Thyroid gland (tissue), 4 donors: ENCODE data around the gene TMIGD3. TPM values are rescaled to one million over a fixed set of nuclear protein-coding genes. Genes with fewer than 3 reads are reported as not detected.
"Not testable (repeated sequence)": the region's sequence is repeated elsewhere in the genome, so short reads cannot be mapped to it uniquely, and the experiment has no call there.

ENCODE experiments used
- DNase-seq, 2 donors: peaks; one replicate each; pipeline ENCODE4 v3.0.0-alpha.2; 2019
- H3K27ac ChIP-seq, 3 donors: fragments of 200-600 bp; sonication (generic); 1 replicate in 2 of 3; 2 replicates in 1 of 3; pipeline ENCODE4 v1.5.1; 2016 to 2019; ENCODE audit warnings: mild to moderate bottlenecking in 1 of 3, moderate library complexity in 1 of 3
- H3K27me3 ChIP-seq: fragments of 200-600 bp; sonication (generic); one replicate; pipeline ENCODE4 v1.5.1; 2019
- H3K36me3 ChIP-seq, 2 donors: fragments of 200-600 bp; sonication (generic); one replicate each; pipeline ENCODE4 v1.5.1; 2016 to 2019
- H3K4me1 ChIP-seq, 2 donors: fragments of 200-600 bp; sonication (generic); one replicate each; pipeline ENCODE4 v1.5.1; 2017 to 2019
- H3K4me3 ChIP-seq, 3 donors: fragments of 200-600 bp; sonication (generic); replicated peaks in 1 of 3; 1 replicate in 2 of 3; 2 replicates in 1 of 3; pipeline ENCODE4 v1.5.1; 2016; ENCODE audit warnings: mild to moderate bottlenecking in 1 of 3
- H3K9me3 ChIP-seq: fragments of 200-600 bp; sonication (generic); one replicate; pipeline ENCODE4 v1.5.1; 2017
- CTCF ChIP-seq, 6 experiments: fragments of 200-600 bp in 3 of 6; fragments of 450-650 bp in 3 of 6; sonication (generic) in 3 of 6; IDR thresholded peaks; one replicate each; pipeline ENCODE4 v1.5.1; 2016 to 2019; ENCODE audit warnings: antibody characterized with exemption in 6 of 6, mild to moderate bottlenecking in 2 of 6, inconsistent platforms in 1 of 6, moderate library complexity in 1 of 6
- POLR2A ChIP-seq, 2 donors: fragments of 450-650 bp; IDR thresholded peaks; one replicate each; pipeline ENCODE4 v1.6.1; 2017; ENCODE audit warnings: antibody characterized with exemption in 2 of 2, mild to moderate bottlenecking in 2 of 2, moderate library complexity in 1 of 2
- WGBS, 2 donors: methylation state at CpG; one replicate each; pipeline ENCODE4 v1.1.5; 2017; 5-methylcytosine and 5-hydroxymethylcytosine counted together
- intact Hi-C: fragments of 100-400 bp; cut with DNase I; formaldehyde crosslinking; loops from one replicate; pipeline ENCODE4 v1.15.1; 2023
- total RNA-seq, 4 donors: library from RNA; depleted of rRNA; stranded (reverse); fragments of >200 nt; gene quantifications; one replicate each; pipeline ENCODE4 v1.2.3, GENCODE V29; 2016

The TMIGD3 gene
- 1 to 10 TPM in 1 of 4 donors, under 1 TPM in 1, not detected in 2; 0.89 to 8.7 TPM for total RNA-seq

- no peak for DNase-seq
- intact Hi-C loops: no loop called here
- Histone ChIP-seq H3K4me3 (no peak within 1 kb of the TSS), H3K27ac (no peak within 1 kb of the TSS), H3K4me1 (peaks cover 13 to 15% of the 10 kb centered on the region in 2 donors), H3K27me3 (no peaks in the 10 kb centered on the region), H3K9me3 (no peaks in the 10 kb centered on the region), H3K36me3 (no peaks in the 10 kb centered on the region)
- 66 to 67% methylated on average over 4 of the region's 4 CpGs for WGBS, 2 donors
- TF ChIP-seq POLR2A (IDR thresholded peaks at IDR 0.05) (no peak), CTCF (IDR thresholded peaks at IDR 0.05) (no peak)
Observed at GRCh38 chr1:111503585-111504060, at the start of gene TMIGD3, which contains the start of gene ADORA3. Gene TMIGD3, minus strand, starts transcription at chr1:111503633. Its CDS starts 279 bp downstream, at chr1:111503354. Gene ADORA3, minus strand, starts transcription at chr1:111503633. Its CDS starts 279 bp downstream, at chr1:111503354.

GRCh38 chr1:111553196-111553595 is 49.8 kb upstream of the TMIGD3 start:
- no peak overlapping the region for H3K27ac ChIP-seq
- H3K4me1 ChIP-seq: peaks cover 0 to 4% of the 10 kb centered on the region in 2 donors
- WGBS, 2 donors: 94 to 97% methylated on average over 3 of the region's 3 CpGs
- no peaks in the 10 kb centered on the region for H3K36me3 ChIP-seq
- DNase-seq: no peak
- H3K27me3 ChIP-seq: no peaks in the 10 kb centered on the region
- H3K4me3 ChIP-seq: no peak overlapping the region
- no peaks in the 10 kb centered on the region for H3K9me3 ChIP-seq
- intact Hi-C loops: no loop called here
- no peak for TF ChIP-seq POLR2A (IDR thresholded peaks at IDR 0.05)
- TF ChIP-seq CTCF (IDR thresholded peaks at IDR 0.05): no peak

GRCh38 chr1:111552587-111552986 is 49.2 kb upstream of the TMIGD3 start:
- no peak for DNase-seq
- H3K4me1 ChIP-seq: no peaks in the 10 kb centered on the region
- H3K4me3 ChIP-seq: no peak overlapping the region
- H3K27me3 ChIP-seq: no peaks in the 10 kb centered on the region
- no peaks in the 10 kb centered on the region for H3K9me3 ChIP-seq
- H3K27ac ChIP-seq: no peak overlapping the region
- no peak for TF ChIP-seq POLR2A (IDR thresholded peaks at IDR 0.05)
- no peak for TF ChIP-seq CTCF (IDR thresholded peaks at IDR 0.05)
- H3K36me3 ChIP-seq: no peaks in the 10 kb centered on the region
- intact Hi-C loops: no loop called here

GRCh38 chr1:111551623-111552411 is 48.4 kb upstream of the TMIGD3 start:
- intact Hi-C loops: no loop called here
- TF ChIP-seq CTCF (IDR thresholded peaks at IDR 0.05) (no peak), POLR2A (IDR thresholded peaks at IDR 0.05) (no peak)
- H3K4me3 ChIP-seq: no peak overlapping the region

GRCh38 chr1:111547786-111548185 is 44.4 kb upstream of the TMIGD3 start:
- intact Hi-C loops, DNase-seq, H3K4me3 ChIP-seq, H3K27ac ChIP-seq, H3K27me3 ChIP-seq, H3K9me3 ChIP-seq, H3K4me1 ChIP-seq, H3K36me3 ChIP-seq: not testable (repeated sequence)
- WGBS, 2 donors: 82 to 100% methylated on average over 1 of the region's 1 CpG

More at GRCh38 chr1:111551623-111552411, 48.4 kb upstream of the TMIGD3 start:
- 82 to 83% methylated on average over 8 of the region's 8 CpGs for WGBS, 2 donors
- Histone ChIP-seq H3K27ac (no peak overlapping the region), H3K36me3 (no peaks in the 10 kb centered on the region), H3K4me1 (no peaks in the 10 kb centered on the region), H3K27me3 (no peaks in the 10 kb centered on the region), H3K9me3 (no peaks in the 10 kb centered on the region)
- DNase-seq: no peak
